Measurements from ENCODE around the gene RIN3. TPM values are rescaled to one million over a fixed set of nuclear protein-coding genes. Genes with fewer than 3 reads are reported as not detected.

Gene RIN3
- total RNA-seq, 1 experiment from 2014 or later, result 1.5 TPM

DNA sequence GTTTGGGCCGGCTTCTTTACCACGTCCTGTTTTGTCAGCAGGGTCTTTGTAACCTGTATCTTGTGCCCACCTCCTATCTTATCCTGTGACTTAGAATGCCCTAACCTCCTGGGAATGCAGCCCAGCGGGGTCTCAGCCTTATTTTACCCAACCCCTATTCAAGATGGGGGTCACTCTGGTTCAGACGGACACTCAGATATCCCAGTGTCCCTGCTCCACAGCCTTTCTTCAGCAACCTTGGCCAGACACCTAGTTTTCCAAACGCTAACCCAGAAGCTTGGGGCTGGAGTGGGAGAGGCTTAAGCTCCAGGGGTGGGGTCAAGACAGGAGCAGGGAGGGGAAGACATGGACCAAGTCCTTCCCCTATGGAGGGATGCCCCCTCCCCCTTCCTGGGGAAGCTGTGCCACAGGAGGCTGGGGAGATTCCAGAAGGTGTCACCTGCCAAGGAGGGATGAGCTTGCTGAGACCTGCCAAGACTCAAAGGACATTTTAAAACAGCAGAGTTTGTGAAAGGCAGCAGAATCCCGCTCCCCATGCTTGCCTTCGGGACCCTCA lies 62.2 kb downstream of the RIN3 start:
- Histone ChIP-seq H3K9ac (ENCODE audit: extremely low read depth, insufficient read length, low read length) (no peak overlapping the region), H3K56ac (ENCODE audit: insufficient read length, low read depth, low read length) (no peak overlapping the region), H3K4ac (ENCODE audit: low read depth, low read length) (no peak overlapping the region), H3K14ac (ENCODE audit: insufficient read depth, low read length) (no peak overlapping the region), H3K18ac (ENCODE audit: insufficient read length, low read depth, low read length) (no peak overlapping the region), H3T11ph (ENCODE audit: low read length) (no peak overlapping the region), H4K20me1 (ENCODE audit: control insufficient read depth, insufficient read depth, insufficient read length) (no peaks in the 10 kb centered on the region), H3K4me2 (ENCODE audit: insufficient read depth, insufficient read length, low read length) (no peak overlapping the region), H2BK120ac (ENCODE audit: low read depth, low read length, poor library complexity, severe bottlenecking) (no peak overlapping the region), H3K79me1 (ENCODE audit: insufficient read depth, low read depth, low read length, poor library complexity, severe bottlenecking) (no peaks in the 10 kb centered on the region), H2BK5ac (ENCODE audit: insufficient read length, low read length) (no peak overlapping the region), H3K9me3 (ENCODE audit: control insufficient read depth, low read depth, low read length) (no peaks in the 10 kb centered on the region), H3K23me2 (ENCODE audit: insufficient read length, low read depth, low read length, poor library complexity, severe bottlenecking) (no peaks in the 10 kb centered on the region), H2AK5ac (ENCODE audit: insufficient read length, low read length) (no peak overlapping the region), H3K79me2 (ENCODE audit: insufficient read depth, low read length) (no peaks in the 10 kb centered on the region), H3K4me1 (ENCODE audit: insufficient read depth, low read length) (peaks cover 4% of the 10 kb centered on the region), H2AFZ (ENCODE audit: low read length) (no peak overlapping the region), H2BK15ac (ENCODE audit: low read depth, low read length) (no peak overlapping the region), H3K27ac (ENCODE audit: insufficient read length, low read depth, low read length) (no peak overlapping the region), H2BK12ac (ENCODE audit: insufficient read length, low read depth, low read length) (no peak overlapping the region), H4K91ac (ENCODE audit: insufficient read length, low read depth, low read length) (no peak overlapping the region), H4K8ac (replicated peaks; ENCODE audit: insufficient read length, low read depth, low read length) (no peak overlapping the region), H3K23ac (ENCODE audit: insufficient read length, low read depth, low read length) (no peak overlapping the region), H4K5ac (ENCODE audit: insufficient read length, low read depth, low read length) (no peak overlapping the region), H3K27me3 (ENCODE audit: insufficient read depth, low read length) (no peaks in the 10 kb centered on the region), H2BK20ac (ENCODE audit: low read depth, low read length, poor library complexity, severe bottlenecking) (no peak overlapping the region)
- Mint-ChIP-seq H3K27ac (no peak overlapping the region), H3K4me1 (peaks cover 14 to 16% of the 10 kb centered on the region in 2 experiments), H3K36me3 (ENCODE audit: insufficient read depth in 1 of 3, low read depth in 3 of 3) (no peaks in the 10 kb centered on the region), H3K4me3 (no peak overlapping the region), H3K27me3 (ENCODE audit: low read depth) (peaks cover 1% of the 10 kb centered on the region), H3K9me3 (no peaks in the 10 kb centered on the region; a peak in 1 of 5 replicates)
- TF ChIP-seq, protein P1, sequence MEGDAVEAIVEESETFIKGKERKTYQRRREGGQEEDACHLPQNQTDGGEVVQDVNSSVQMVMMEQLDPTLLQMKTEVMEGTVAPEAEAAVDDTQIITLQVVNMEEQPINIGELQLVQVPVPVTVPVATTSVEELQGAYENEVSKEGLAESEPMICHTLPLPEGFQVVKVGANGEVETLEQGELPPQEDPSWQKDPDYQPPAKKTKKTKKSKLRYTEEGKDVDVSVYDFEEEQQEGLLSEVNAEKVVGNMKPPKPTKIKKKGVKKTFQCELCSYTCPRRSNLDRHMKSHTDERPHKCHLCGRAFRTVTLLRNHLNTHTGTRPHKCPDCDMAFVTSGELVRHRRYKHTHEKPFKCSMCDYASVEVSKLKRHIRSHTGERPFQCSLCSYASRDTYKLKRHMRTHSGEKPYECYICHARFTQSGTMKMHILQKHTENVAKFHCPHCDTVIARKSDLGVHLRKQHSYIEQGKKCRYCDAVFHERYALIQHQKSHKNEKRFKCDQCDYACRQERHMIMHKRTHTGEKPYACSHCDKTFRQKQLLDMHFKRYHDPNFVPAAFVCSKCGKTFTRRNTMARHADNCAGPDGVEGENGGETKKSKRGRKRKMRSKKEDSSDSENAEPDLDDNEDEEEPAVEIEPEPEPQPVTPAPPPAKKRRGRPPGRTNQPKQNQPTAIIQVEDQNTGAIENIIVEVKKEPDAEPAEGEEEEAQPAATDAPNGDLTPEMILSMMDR (conservative IDR thresholded peaks at IDR 0.05), result no peak
- no peak for DNase-seq
- WGBS (ENCODE audit: extremely low coverage, insufficient read length, low lambda C conversion rate), result no CpG with 5 or more reads among the region's 7 CpGs
